Adrenal gland (tissue), 12 donors: ENCODE data around the gene PRKN. TPM values are rescaled to one million over a fixed set of nuclear protein-coding genes. Genes with fewer than 3 reads are reported as not detected.

Experiments
- DNase-seq, 7 donors: peaks; one replicate each; pipeline ENCODE4 v3.0.0-alpha.2; 2019 to 2020
- H3K27ac ChIP-seq, 5 donors: fragments of 200-600 bp; sonication (generic) in 4 of 5; 1 replicate in 3 of 5; 2 replicates in 2 of 5; pipeline versions ENCODE4 v1.5.1 to v1.8.0; 2016 to 2020; ENCODE audit warnings: mild to moderate bottlenecking in 1 of 5
- H3K27me3 ChIP-seq: fragments of 200-600 bp; 2 replicates; pipeline ENCODE4 v1.8.0; 2021
- H3K36me3 ChIP-seq, 2 donors: fragments of 200-600 bp; replicated peaks in 1 of 2; 1 replicate in 1 of 2; 2 replicates in 1 of 2; pipeline versions ENCODE4 v1.5.1 to v1.8.0; 2018 to 2022
- H3K4me1 ChIP-seq, 2 donors: fragments of 200-600 bp; replicated peaks in 1 of 2; 1 replicate in 1 of 2; 2 replicates in 1 of 2; pipeline versions ENCODE4 v1.5.1 to v1.8.0; 2018 to 2021
- H3K4me3 ChIP-seq, 4 donors: fragments of 200-600 bp; sonication (generic) in 3 of 4; one replicate each; pipeline ENCODE4 v1.5.1; 2016 to 2018
- H3K9me3 ChIP-seq, 3 donors: fragments of 200-600 bp; sonication (generic) in 1 of 3; replicated peaks in 1 of 3; 1 replicate in 2 of 3; 2 replicates in 1 of 3; pipeline versions ENCODE4 v1.5.1 to v1.8.0; 2016 to 2021
- POLR2A ChIP-seq, 2 donors: fragments of 450-650 bp; IDR thresholded peaks; one replicate each; pipeline ENCODE4 v1.6.1; 2017; ENCODE audit warnings: antibody characterized with exemption in 2 of 2, mild to moderate bottlenecking in 2 of 2, moderate library complexity in 1 of 2
- WGBS, 4 donors: extraction: QIAGEN DNeasy Blood & Tissue Kit in 2 of 4; methylation state at CpG; one replicate each; pipeline versions ENCODE4 v1.1.5 to v1.1.7; 2013 to 2017; 5-methylcytosine and 5-hydroxymethylcytosine counted together
- intact Hi-C, 2 donors: fragments of 100-400 bp; cut with DNase I; formaldehyde crosslinking; loops; one replicate each; pipeline versions ENCODE4 v1.14.1 to v1.15.0; 2022 to 2023
- polyA plus RNA-seq, 3 donors: library from polyadenylated mRNA; stranded (reverse); fragments of 200-250 nt in 2 of 3; fragments of 350-450 nt in 1 of 3; fragmentation: Illumina TruSeq in 1 of 3; extraction: RNeasy Lipid Tissue Mini Kit (QIAGEN cat#74804) in 1 of 3; gene quantifications; one replicate each; pipeline ENCODE4 v1.2.3, GENCODE V29; 2013 to 2014
- total RNA-seq, 9 donors: library from RNA; depleted of rRNA in 4 of 9; stranded (reverse); fragments of >200 nt in 4 of 9; fragments of 120-200 nt in 1 of 9; fragmentation: NEBNext Ultra II Directional in 1 of 9; extraction: Animal tissue kit (Norgen Biotek cat#: 25700) in 1 of 9; gene quantifications; one replicate each; pipeline versions ENCODE4 v1.1.0 to v1.2.4, GENCODE V29; 2013 to 2023
- TF ChIP-seq, protein P1 (sequence below), 6 experiments: fragments of 450-650 bp in 4 of 6; fragments of 200-600 bp in 2 of 6; sonication (generic) in 1 of 6; IDR thresholded peaks; 1 replicate in 5 of 6; 2 replicates in 1 of 6; pipeline versions ENCODE4 v1.5.1 to v1.8.0; 2016 to 2021; ENCODE audit warnings: antibody characterized with exemption in 6 of 6, mild to moderate bottlenecking in 2 of 6, moderate library complexity in 1 of 6
- donor health status: healthy with polysubstance abuse.
- donor health status: Bipolar disorder and iron deficiency.
- donor health status: DM: yes; HTN: yes; CAD: no.
- donor health status: DM: no; HTN: no; CAD: no.
- donor health status: DM: no; HTN: no; CAD: no.
- donor health status: DM: yes; HTN: yes; CAD: no.

Gene PRKN
- total and polyA plus RNA-seq, 12 donors = 1.9 to 159 (median 13.3) TPM

DNA sequence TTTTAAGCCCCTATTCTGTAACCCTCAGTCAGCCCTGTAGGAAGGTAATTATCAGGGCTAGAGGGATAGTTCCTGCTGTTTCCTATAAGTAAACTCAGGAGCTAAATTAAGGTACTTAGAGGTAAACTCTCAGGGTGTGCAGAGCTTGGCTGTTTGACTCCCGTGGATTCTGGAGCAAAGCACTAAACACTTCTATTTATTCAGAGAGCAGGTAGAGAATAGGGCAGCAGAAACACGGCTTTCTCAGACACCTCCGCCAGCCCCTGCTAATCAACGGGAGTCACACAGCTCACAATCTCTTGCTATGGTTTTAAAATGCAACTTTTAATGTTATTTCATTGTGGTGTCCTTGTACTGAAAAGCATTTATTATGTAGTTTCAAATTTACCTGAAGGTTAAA, 21.8 kb downstream of the PRKN start:
- H3K9me3 ChIP-seq = no peaks in the 10 kb centered on the region
- H3K36me3 ChIP-seq = no peaks in the 10 kb centered on the region
- peak overlapping the region in 1 of 5 donors; percentile 64 for H3K27ac ChIP-seq
- WGBS, 4 donors = 41 to 60% (median 51%) methylated on average over 4 of the region's 4 CpGs
- peak overlapping the region in 1 of 4 donors; percentile 30 for H3K4me3 ChIP-seq
- peaks cover 6 to 15% of the 10 kb centered on the region in 2 donors for H3K4me1 ChIP-seq
- intact Hi-C loops = no loop called here
- TF ChIP-seq, protein P1, sequence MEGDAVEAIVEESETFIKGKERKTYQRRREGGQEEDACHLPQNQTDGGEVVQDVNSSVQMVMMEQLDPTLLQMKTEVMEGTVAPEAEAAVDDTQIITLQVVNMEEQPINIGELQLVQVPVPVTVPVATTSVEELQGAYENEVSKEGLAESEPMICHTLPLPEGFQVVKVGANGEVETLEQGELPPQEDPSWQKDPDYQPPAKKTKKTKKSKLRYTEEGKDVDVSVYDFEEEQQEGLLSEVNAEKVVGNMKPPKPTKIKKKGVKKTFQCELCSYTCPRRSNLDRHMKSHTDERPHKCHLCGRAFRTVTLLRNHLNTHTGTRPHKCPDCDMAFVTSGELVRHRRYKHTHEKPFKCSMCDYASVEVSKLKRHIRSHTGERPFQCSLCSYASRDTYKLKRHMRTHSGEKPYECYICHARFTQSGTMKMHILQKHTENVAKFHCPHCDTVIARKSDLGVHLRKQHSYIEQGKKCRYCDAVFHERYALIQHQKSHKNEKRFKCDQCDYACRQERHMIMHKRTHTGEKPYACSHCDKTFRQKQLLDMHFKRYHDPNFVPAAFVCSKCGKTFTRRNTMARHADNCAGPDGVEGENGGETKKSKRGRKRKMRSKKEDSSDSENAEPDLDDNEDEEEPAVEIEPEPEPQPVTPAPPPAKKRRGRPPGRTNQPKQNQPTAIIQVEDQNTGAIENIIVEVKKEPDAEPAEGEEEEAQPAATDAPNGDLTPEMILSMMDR (IDR thresholded peaks at IDR 0.05) = no peak
- TF ChIP-seq POLR2A (IDR thresholded peaks at IDR 0.05) = no peak
- H3K27me3 ChIP-seq = no peaks in the 10 kb centered on the region
- no peak for DNase-seq

DNA sequence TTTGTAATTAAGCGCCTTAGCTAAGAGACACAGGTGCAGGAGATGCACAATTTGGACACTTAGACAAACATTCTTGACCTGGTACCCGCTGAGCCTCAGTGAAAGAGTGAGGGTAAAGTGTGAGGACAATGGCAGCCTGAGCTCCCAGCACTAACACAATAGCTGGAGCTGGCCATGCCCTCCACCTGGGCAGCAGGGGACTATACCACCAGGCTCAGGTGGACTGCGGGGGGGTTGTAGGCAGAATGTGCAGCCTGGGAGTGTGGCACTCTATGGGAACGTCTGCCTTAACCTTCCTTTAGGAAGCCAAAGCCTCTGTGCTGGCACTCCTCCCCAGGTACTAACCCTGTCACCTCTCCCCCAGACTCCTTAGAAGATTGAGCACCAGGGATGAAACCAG, 23.6 kb downstream of the PRKN start:
- H3K4me1 ChIP-seq = peaks cover 6 to 15% of the 10 kb centered on the region in 2 donors
- 91 to 98% (median 96%) methylated on average over 4 of the region's 4 CpGs for WGBS, 4 donors
- TF ChIP-seq POLR2A (IDR thresholded peaks at IDR 0.05) = no peak
- TF ChIP-seq, protein P1 (IDR thresholded peaks at IDR 0.05) = no peak
- H3K27ac ChIP-seq = no peak overlapping the region
- intact Hi-C loops = no loop called here
- DNase-seq = no peak
- H3K9me3 ChIP-seq = no peaks in the 10 kb centered on the region
- no peaks in the 10 kb centered on the region for H3K27me3 ChIP-seq
- no peaks in the 10 kb centered on the region for H3K36me3 ChIP-seq
- H3K4me3 ChIP-seq = no peak overlapping the region

DNA sequence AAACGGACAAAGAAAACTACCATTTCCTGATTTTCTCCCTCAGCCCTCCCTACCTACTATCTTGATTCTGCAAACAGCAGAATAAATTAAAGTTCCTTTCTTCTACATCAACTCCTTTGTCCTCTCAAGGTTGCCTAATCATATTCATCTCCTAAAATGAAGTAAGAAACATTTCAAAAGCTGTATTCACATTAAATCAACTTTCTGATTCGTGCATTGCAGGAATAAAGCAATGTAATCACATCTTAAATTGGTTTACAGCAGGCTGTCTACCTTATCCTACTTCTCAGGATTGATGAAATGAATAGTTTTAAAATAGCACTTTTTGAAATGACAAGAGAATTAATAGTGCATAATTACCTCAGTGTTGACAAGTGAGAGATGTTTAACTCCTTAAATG, 25.1 kb downstream of the PRKN start:
- H3K4me3 ChIP-seq = no peak overlapping the region
- H3K9me3 ChIP-seq = peaks cover 0 to 2% (median 0%) of the 10 kb centered on the region in 3 donors
- no peaks in the 10 kb centered on the region for H3K36me3 ChIP-seq
- H3K4me1 ChIP-seq = peaks cover 6 to 15% of the 10 kb centered on the region in 2 donors
- H3K27me3 ChIP-seq = no peaks in the 10 kb centered on the region
- 47 to 60% (median 59%) methylated on average over 2 of the region's 2 CpGs for WGBS, 4 donors
- no peak for DNase-seq
- H3K27ac ChIP-seq = no peak overlapping the region
- TF ChIP-seq, protein P1 (IDR thresholded peaks at IDR 0.05) = no peak
- TF ChIP-seq POLR2A (IDR thresholded peaks at IDR 0.05) = no peak
- intact Hi-C loops = no loop called here

DNA sequence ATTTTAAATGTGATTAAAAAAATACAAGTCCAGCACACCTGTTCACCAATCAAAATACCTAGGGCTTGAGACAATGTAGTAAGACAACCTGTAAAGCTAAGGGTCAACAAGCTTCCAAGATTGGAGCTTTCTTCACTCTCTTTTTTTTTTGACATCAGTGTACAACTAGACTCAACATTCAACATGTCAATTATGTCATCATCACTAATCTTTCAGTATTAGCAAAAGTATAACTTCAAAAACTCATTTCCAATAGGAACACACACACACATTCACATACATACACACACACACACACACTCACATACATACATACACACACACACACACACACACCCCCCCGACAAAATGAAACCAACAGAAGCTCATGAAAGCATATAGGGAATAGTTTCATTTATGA, 26.0 kb downstream of the PRKN start:
- WGBS, 4 donors = 90 to 100% (median 92%) methylated on average over 1 of the region's 1 CpG
- intact Hi-C loops = no loop called here
- TF ChIP-seq, protein P1 (IDR thresholded peaks at IDR 0.05) = no peak
- no peak for TF ChIP-seq POLR2A (IDR thresholded peaks at IDR 0.05)

More for the DNA sequence above, 26.0 kb downstream of the PRKN start:
- Histone ChIP-seq H3K27ac (no peak overlapping the region), H3K9me3 (peaks cover 0 to 5% (median 0%) of the 10 kb centered on the region in 3 donors), H3K4me3 (no peak overlapping the region), H3K36me3 (no peaks in the 10 kb centered on the region), H3K27me3 (no peaks in the 10 kb centered on the region), H3K4me1 (peaks cover 6 to 11% of the 10 kb centered on the region in 2 donors)
- DNase-seq = no peak
